Measurements from ENCODE around the gene CCNG2.

Gene CCNG2

GRCh38 chr4:77201857-77202256 lies 44.9 kb downstream of the CCNG2 start:
- no peaks in the 10 kb centered on the region for H3K27me3 Mint-ChIP-seq
- H3K36me3 Mint-ChIP-seq, result no peaks in the 10 kb centered on the region
- H3K27ac Mint-ChIP-seq, result no peak overlapping the region
- no peak overlapping the region for H3K4me3 Mint-ChIP-seq
- no peaks in the 10 kb centered on the region for H3K9me3 Mint-ChIP-seq
- H3K4me1 Mint-ChIP-seq, result no peaks in the 10 kb centered on the region

DNA sequence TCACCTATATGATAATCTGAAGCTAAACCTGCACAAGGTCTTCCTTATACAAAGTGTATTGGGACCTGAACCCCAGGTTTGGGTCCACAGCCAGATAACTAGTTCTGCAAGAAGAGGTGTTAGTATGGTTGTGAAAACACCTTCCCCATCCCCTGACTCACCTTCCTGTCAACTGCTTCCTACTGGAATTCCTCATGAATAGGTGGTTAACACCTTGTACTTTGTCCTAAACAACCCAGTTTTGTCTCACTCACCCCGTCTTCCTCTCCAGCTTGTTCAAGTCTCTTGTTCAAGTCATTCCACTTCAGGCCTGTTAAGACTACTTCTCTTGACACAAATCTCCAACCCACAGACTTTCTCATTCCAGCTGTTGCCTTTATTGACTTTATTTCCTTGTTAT lies 45.5 kb downstream of the CCNG2 start:
- H3K27ac Mint-ChIP-seq, result no peak overlapping the region
- H3K27me3 Mint-ChIP-seq, result no peaks in the 10 kb centered on the region
- no peaks in the 10 kb centered on the region for H3K36me3 Mint-ChIP-seq
- H3K4me1 Mint-ChIP-seq, result no peaks in the 10 kb centered on the region
- no peak overlapping the region for H3K4me3 Mint-ChIP-seq
- H3K9me3 Mint-ChIP-seq, result no peaks in the 10 kb centered on the region

GRCh38 chr4:77203380-77204197 lies 46.6 kb downstream of the CCNG2 start:
- Mint-ChIP-seq H3K9me3 (no peaks in the 10 kb centered on the region), H3K27me3 (no peaks in the 10 kb centered on the region), H3K27ac (no peak overlapping the region), H3K4me1 (no peaks in the 10 kb centered on the region), H3K4me3 (no peak overlapping the region), H3K36me3 (no peaks in the 10 kb centered on the region)

- Mint-ChIP-seq H3K27ac (no peak overlapping the region), H3K4me1 (no peaks in the 10 kb centered on the region), H3K36me3 (no peaks in the 10 kb centered on the region)
Observed at GRCh38 chr4:77204621-77205020, 47.6 kb downstream of the CCNG2 start.

DNA sequence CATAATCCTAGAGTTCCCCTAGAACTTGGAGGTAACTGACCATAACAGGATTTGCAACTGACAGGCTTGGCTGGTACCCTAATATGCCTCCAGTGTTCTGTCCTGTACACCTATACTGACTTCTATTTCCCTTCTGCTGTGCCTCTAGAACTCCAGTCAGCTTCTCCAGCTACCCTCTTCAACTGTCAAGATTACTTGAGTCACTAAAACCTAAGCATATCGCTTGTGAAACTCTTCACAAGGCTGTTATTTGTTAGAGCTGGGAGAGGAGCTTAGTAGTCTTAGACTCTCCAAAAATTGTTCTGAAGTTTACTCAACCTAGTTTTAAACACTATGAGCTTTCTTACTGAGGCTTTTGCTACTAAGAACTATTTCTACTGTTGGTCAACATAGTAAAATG lies 52.0 kb downstream of the CCNG2 start:
- Mint-ChIP-seq H3K27ac (no peak overlapping the region), H3K9me3 (no peaks in the 10 kb centered on the region), H3K27me3 (peaks cover 2% of the 10 kb centered on the region), H3K4me3 (no peak overlapping the region), H3K4me1 (no peaks in the 10 kb centered on the region), H3K36me3 (no peaks in the 10 kb centered on the region)

More at GRCh38 chr4:77204621-77205020, 47.6 kb downstream of the CCNG2 start:
- Mint-ChIP-seq H3K9me3 (no peaks in the 10 kb centered on the region), H3K4me3 (no peak overlapping the region), H3K27me3 (no peaks in the 10 kb centered on the region)

- no peak overlapping the region for H3K4me3 Mint-ChIP-seq
- no peaks in the 10 kb centered on the region for H3K9me3 Mint-ChIP-seq
- H3K27me3 Mint-ChIP-seq, result peaks cover 2% of the 10 kb centered on the region
- H3K27ac Mint-ChIP-seq, result no peak overlapping the region
- H3K4me1 Mint-ChIP-seq, result no peaks in the 10 kb centered on the region
- H3K36me3 Mint-ChIP-seq, result no peaks in the 10 kb centered on the region
Observed at GRCh38 chr4:77209936-77210335, 52.9 kb downstream of the CCNG2 start.

DNA sequence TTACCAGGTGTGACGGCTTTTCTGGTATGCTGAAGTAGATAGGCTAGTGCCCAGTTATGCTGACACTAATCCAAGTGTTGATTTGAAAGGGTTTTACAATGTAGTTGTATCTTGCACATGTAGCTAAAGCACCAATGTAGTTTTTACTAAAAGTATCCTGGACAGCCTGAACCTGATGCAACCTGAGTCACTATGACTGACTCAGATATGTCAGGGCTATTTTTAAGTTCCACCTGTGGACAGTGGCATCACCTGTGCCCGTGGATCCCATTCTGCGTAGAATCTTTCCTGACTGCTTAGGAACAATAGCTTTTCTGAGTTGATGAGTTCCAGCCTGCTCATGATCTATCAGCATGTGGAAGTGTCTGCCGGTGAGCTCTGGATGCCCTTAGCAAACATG lies 58.1 kb downstream of the CCNG2 start:
- no peak overlapping the region for H3K4me3 Mint-ChIP-seq
- H3K27me3 Mint-ChIP-seq, result no peaks in the 10 kb centered on the region
- H3K4me1 Mint-ChIP-seq, result no peaks in the 10 kb centered on the region
- H3K9me3 Mint-ChIP-seq, result no peaks in the 10 kb centered on the region
- H3K27ac Mint-ChIP-seq, result no peak overlapping the region
- H3K36me3 Mint-ChIP-seq, result no peaks in the 10 kb centered on the region

- H3K9me3 Mint-ChIP-seq, result no peaks in the 10 kb centered on the region
- H3K4me3 Mint-ChIP-seq, result no peak overlapping the region
- H3K4me1 Mint-ChIP-seq, result no peaks in the 10 kb centered on the region
- no peaks in the 10 kb centered on the region for H3K36me3 Mint-ChIP-seq
- no peaks in the 10 kb centered on the region for H3K27me3 Mint-ChIP-seq
- H3K27ac Mint-ChIP-seq, result no peak overlapping the region
Observed at GRCh38 chr4:77217526-77217925, 60.5 kb downstream of the CCNG2 start.

- H3K4me3 Mint-ChIP-seq, result no peak overlapping the region
- no peak overlapping the region for H3K27ac Mint-ChIP-seq
- no peaks in the 10 kb centered on the region for H3K4me1 Mint-ChIP-seq
- H3K9me3 Mint-ChIP-seq, result no peaks in the 10 kb centered on the region
- no peaks in the 10 kb centered on the region for H3K36me3 Mint-ChIP-seq
- H3K27me3 Mint-ChIP-seq, result no peaks in the 10 kb centered on the region
Observed at GRCh38 chr4:77219266-77219665, 62.3 kb downstream of the CCNG2 start.

All from activated naive CD4-positive, alpha-beta T cell treated with anti-CD3 and anti-CD28 coated beads, Interleukin-2, amount 50 U/mL, for 24 hours (primary cell).